Central memory CD4-positive, alpha-beta T cell (primary cell): ENCODE results near the gene C1QTNF6.

ENCODE experiments used
- DNase-seq: peaks from one replicate; pipeline ENCODE4 v3.0.0; 2022

Gene C1QTNF6

GRCh38 chr22:37160027-37160426 lies 28.0 kb downstream of the C1QTNF6 start:
- DNase-seq: no peak

GRCh38 chr22:37158963-37159290 lies 29.1 kb downstream of the C1QTNF6 start:
- DNase-seq: no peak

GRCh38 chr22:37157516-37158285 lies 30.3 kb downstream of the C1QTNF6 start:
- no peak for DNase-seq

- DNase-seq: no peak
These were observed 31.2 kb downstream of the C1QTNF6 start for GRCh38 chr22:37156686-37157435.

GRCh38 chr22:37155971-37156370 lies 32.1 kb downstream of the C1QTNF6 start:
- no peak for DNase-seq

GRCh38 chr22:37154925-37155712 lies 32.9 kb downstream of the C1QTNF6 start:
- no peak for DNase-seq

GRCh38 chr22:37153901-37154300 lies 34.1 kb downstream of the C1QTNF6 start:
- no peak for DNase-seq

GRCh38 chr22:37151401-37151800 lies 36.6 kb downstream of the C1QTNF6 start:
- no peak for DNase-seq

GRCh38 chr22:37150701-37151100 lies 37.3 kb downstream of the C1QTNF6 start:
- DNase-seq: no peak

GRCh38 chr22:37148742-37149665 lies 39.0 kb downstream of the C1QTNF6 start:
- no peak for DNase-seq

GRCh38 chr22:37148031-37148651 lies 39.9 kb downstream of the C1QTNF6 start:
- DNase-seq: peak; percentile 39

- DNase-seq: no peak
These were observed 40.7 kb downstream of the C1QTNF6 start for GRCh38 chr22:37147186-37147990.

- no peak for DNase-seq
These were observed 41.4 kb downstream of the C1QTNF6 start for GRCh38 chr22:37146507-37147180.

GRCh38 chr22:37146051-37146385 lies 42.0 kb downstream of the C1QTNF6 start:
- no peak for DNase-seq

GRCh38 chr22:37145180-37146050 lies 42.6 kb downstream of the C1QTNF6 start:
- no peak for DNase-seq

- DNase-seq: no peak
These were observed 43.9 kb downstream of the C1QTNF6 start for GRCh38 chr22:37144180-37144554.

GRCh38 chr22:37141971-37142370 lies 46.1 kb downstream of the C1QTNF6 start:
- no peak for DNase-seq

- DNase-seq: no peak
These were observed 46.6 kb downstream of the C1QTNF6 start for GRCh38 chr22:37141476-37141875.

GRCh38 chr22:37140686-37141323 lies 47.2 kb downstream of the C1QTNF6 start:
- no peak for DNase-seq
